Endodermal cell (in vitro differentiated cells): ENCODE data around the gene SPPL2B. TPM values are rescaled to one million over a fixed set of nuclear protein-coding genes. Genes with fewer than 3 reads are reported as not detected.

Experiments
- DNase-seq: peaks from one replicate; pipeline ENCODE4 v3.0.0-alpha.2; 2017
- H3K27ac ChIP-seq: 2 replicates; pipeline ENCODE4 v1.5.1; 2013; ENCODE audit warnings: mild to moderate bottlenecking, low read depth, low read length, moderate library complexity
- H3K27me3 ChIP-seq: 2 replicates; pipeline ENCODE4 v1.6.1; 2013; ENCODE audit warnings: mild to moderate bottlenecking, low read length, moderate library complexity; ENCODE audit not compliant: insufficient read depth, control insufficient read depth, poor library complexity, severe bottlenecking
- H3K36me3 ChIP-seq: 2 replicates; pipeline ENCODE4 v1.7.0; 2013; ENCODE audit warnings: mild to moderate bottlenecking, low read length, moderate library complexity; ENCODE audit not compliant: control insufficient read depth, insufficient read depth
- H3K4me1 ChIP-seq: one replicate; pipeline ENCODE4 v1.7.0; 2013; ENCODE audit warnings: low read length; ENCODE audit not compliant: control insufficient read depth, insufficient read depth
- H3K4me3 ChIP-seq: 2 replicates; pipeline ENCODE4 v1.5.1; 2013; ENCODE audit warnings: mild to moderate bottlenecking, low read length, moderate library complexity
- H3K9ac ChIP-seq: 2 replicates; pipeline ENCODE4 v1.6.1; 2013; ENCODE audit warnings: mild to moderate bottlenecking, low read length, moderate library complexity; ENCODE audit not compliant: poor library complexity, severe bottlenecking; ENCODE audit errors: extremely low read depth
- H3K9me3 ChIP-seq: 2 replicates; pipeline ENCODE4 v1.6.1; 2013; ENCODE audit warnings: mild to moderate bottlenecking, low read length, moderate library complexity; ENCODE audit not compliant: control insufficient read depth
- H3K27ac Mint-ChIP-seq: 2 replicates; pipeline ENCODE4 v1.8.0; 2020; ENCODE audit warnings: mixed read lengths
- H3K27me3 Mint-ChIP-seq: 2 replicates; pipeline ENCODE4 v1.8.0; 2021; ENCODE audit warnings: mild to moderate bottlenecking, mixed read lengths; ENCODE audit not compliant: insufficient read depth
- H3K36me3 Mint-ChIP-seq: 2 replicates; pipeline ENCODE4 v1.8.0; 2020; ENCODE audit warnings: low read depth, mixed read lengths
- H3K4me1 Mint-ChIP-seq: 2 replicates; pipeline ENCODE4 v1.8.0; 2020; ENCODE audit warnings: mixed read lengths
- H3K4me3 Mint-ChIP-seq: 2 replicates; pipeline ENCODE4 v1.8.0; 2020; ENCODE audit warnings: mild to moderate bottlenecking, moderate library complexity, mixed read lengths
- H3K9me3 Mint-ChIP-seq: 2 replicates; pipeline ENCODE4 v1.8.0; 2020; ENCODE audit warnings: mild to moderate bottlenecking, mixed read lengths
- WGBS, 2 experiments: methylation state at CpG; one replicate each; pipeline versions ENCODE4 v1.1.5 to v1.1.7; 2013; ENCODE audit warnings: missing lambda C conversion rate in 2 of 2, mixed read lengths in 1 of 2; ENCODE audit not compliant: insufficient coverage in 1 of 2, insufficient read length in 1 of 2; 5-methylcytosine and 5-hydroxymethylcytosine counted together
- total RNA-seq, 2 donors: library from RNA; stranded (reverse); fragmentation: NEBNext Ultra II Directional in 1 of 2; extraction: Animal tissue kit (Norgen Biotek cat#: 25700) in 1 of 2; gene quantifications; 2 replicates in 1 of 2; 3 replicates in 1 of 2; pipeline ENCODE4 v1.2.1, GENCODE V29; 2021
- TF ChIP-seq, protein P1 (sequence below): fragments of 200-600 bp; sonication (generic); conservative IDR thresholded peaks from 2 replicates; pipeline ENCODE4 v1.5.0; 2021; ENCODE audit warnings: antibody characterized with exemption, mild to moderate bottlenecking

Gene SPPL2B
- total RNA-seq, 2 donors from 2014 or later = 115 to 118 TPM

DNA sequence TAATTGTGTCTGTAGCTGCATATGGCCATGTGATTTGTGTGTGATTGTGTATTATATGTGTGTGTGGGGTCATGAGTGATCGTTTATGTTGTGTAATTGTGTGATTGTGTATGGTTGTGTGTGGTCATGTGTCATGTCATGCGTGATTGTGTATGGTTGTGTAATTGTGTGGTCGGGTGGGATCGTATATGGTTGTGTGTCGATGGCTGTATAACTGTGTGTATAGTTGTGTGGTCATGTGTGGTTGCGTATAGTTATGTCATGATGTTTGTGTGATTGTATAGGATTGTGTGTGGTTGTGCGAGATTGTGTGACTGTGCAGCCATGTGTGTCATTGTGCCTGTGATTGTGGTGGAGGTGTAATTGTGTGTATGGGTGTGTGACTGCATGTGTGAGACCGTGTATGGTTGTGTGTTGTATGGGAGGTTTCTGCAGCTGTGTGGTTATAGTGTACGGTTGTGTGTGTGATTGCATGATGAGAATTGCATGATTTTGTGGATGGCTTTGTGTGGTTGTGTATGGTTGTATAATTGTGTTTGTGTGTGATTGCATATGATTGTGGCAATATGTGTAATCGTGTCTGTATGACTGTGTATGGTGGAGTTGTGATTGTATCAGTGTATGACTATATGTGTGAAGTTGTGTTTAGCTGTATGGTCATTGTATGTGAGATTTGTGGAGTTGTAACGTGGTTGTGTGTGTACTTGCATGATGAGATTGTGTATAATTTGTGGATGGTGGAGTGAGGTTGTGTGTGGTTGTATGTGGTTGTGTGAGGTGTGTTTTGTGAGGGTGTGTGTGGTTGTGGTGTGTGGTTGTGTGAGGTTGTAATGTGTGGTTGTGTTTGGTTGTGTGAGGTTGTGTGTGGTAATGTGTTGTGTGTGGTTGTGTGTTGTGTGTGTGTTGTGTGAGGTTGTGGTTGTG, 33.8 kb downstream of the SPPL2B start:
- Mint-ChIP-seq H3K27ac (no peak overlapping the region), H3K27me3 (peaks cover 15% of the 10 kb centered on the region), H3K4me3 (no peak overlapping the region), H3K9me3 (no peaks in the 10 kb centered on the region), H3K36me3 (no peaks in the 10 kb centered on the region), H3K4me1 (no peaks in the 10 kb centered on the region)
- TF ChIP-seq, protein P1, sequence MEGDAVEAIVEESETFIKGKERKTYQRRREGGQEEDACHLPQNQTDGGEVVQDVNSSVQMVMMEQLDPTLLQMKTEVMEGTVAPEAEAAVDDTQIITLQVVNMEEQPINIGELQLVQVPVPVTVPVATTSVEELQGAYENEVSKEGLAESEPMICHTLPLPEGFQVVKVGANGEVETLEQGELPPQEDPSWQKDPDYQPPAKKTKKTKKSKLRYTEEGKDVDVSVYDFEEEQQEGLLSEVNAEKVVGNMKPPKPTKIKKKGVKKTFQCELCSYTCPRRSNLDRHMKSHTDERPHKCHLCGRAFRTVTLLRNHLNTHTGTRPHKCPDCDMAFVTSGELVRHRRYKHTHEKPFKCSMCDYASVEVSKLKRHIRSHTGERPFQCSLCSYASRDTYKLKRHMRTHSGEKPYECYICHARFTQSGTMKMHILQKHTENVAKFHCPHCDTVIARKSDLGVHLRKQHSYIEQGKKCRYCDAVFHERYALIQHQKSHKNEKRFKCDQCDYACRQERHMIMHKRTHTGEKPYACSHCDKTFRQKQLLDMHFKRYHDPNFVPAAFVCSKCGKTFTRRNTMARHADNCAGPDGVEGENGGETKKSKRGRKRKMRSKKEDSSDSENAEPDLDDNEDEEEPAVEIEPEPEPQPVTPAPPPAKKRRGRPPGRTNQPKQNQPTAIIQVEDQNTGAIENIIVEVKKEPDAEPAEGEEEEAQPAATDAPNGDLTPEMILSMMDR = no peak
- no peaks in the 10 kb centered on the region for H3K36me3 ChIP-seq
- H3K9me3 ChIP-seq = no peaks in the 10 kb centered on the region
- no peak overlapping the region for H3K27ac ChIP-seq
- no peaks in the 10 kb centered on the region for H3K4me1 ChIP-seq
- WGBS, 2 experiments = 93 to 99% methylated on average over 10 to 11 of the region's 11 CpGs
- no peak overlapping the region for H3K4me3 ChIP-seq
- no peak for DNase-seq
- peaks cover 24% of the 10 kb centered on the region for H3K27me3 ChIP-seq
- H3K9ac ChIP-seq = no peak overlapping the region

DNA sequence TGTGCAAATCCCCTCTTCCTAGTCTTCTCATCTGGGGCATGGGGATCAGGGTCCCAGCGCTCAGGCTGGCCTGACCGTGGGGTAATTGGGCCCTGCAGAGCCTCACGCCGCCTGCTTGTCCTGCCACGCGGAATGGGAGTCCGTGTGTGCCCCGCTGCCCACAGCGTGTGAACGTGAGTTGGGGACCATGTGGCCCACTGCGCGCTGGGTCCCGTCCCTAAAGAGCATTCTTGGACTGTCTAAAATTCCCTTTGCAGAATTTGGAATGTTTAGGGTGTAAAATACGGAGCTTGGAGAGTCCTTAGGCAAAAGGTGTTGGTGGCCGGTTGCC, 34.5 kb downstream of the SPPL2B start:
- TF ChIP-seq, protein P1 = no peak
- Mint-ChIP-seq H3K27ac (no peak overlapping the region), H3K36me3 (no peaks in the 10 kb centered on the region), H3K27me3 (peaks cover 15% of the 10 kb centered on the region), H3K4me3 (no peak overlapping the region), H3K9me3 (no peaks in the 10 kb centered on the region), H3K4me1 (no peaks in the 10 kb centered on the region)
- H3K4me3 ChIP-seq = no peak overlapping the region
- 88 to 95% methylated on average over 14 to 15 of the region's 15 CpGs for WGBS, 2 experiments
- DNase-seq = no peak
- H3K36me3 ChIP-seq = no peaks in the 10 kb centered on the region
- H3K27me3 ChIP-seq = peaks cover 23% of the 10 kb centered on the region
- H3K27ac ChIP-seq = no peak overlapping the region
- H3K9ac ChIP-seq = no peak overlapping the region
- H3K4me1 ChIP-seq = no peaks in the 10 kb centered on the region
- no peaks in the 10 kb centered on the region for H3K9me3 ChIP-seq

DNA sequence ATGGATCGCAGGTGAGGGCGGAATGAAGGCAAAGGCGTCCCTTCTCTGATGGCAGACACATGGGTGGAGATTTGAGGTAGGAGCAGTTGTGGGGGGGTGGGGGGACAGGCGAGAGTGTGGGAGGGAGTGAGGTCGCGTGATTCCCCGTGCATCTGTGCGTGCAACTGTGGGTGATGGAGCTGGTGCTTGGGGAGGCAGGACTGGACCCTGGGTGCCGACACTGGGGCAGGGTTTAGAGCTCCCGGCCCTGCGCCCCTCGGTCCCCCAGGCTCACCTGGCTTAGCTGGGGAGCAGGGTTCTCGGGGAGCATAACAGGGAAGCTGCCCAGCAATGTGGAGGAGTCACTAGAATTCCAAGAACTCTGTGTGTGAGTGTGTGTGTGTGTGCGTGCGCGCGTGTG, 34.9 kb downstream of the SPPL2B start:
- WGBS, 2 experiments = 86 to 88% methylated on average over 3 to 17 of the region's 17 CpGs
- peaks cover 19% of the 10 kb centered on the region for H3K27me3 ChIP-seq

More for the DNA sequence above, 34.9 kb downstream of the SPPL2B start:
- no peaks in the 10 kb centered on the region for H3K4me1 ChIP-seq
- Mint-ChIP-seq H3K27ac (no peak overlapping the region), H3K9me3 (peaks cover 3% of the 10 kb centered on the region), H3K27me3 (peaks cover 16% of the 10 kb centered on the region), H3K4me1 (no peaks in the 10 kb centered on the region), H3K36me3 (no peaks in the 10 kb centered on the region), H3K4me3 (no peak overlapping the region)
- no peak overlapping the region for H3K27ac ChIP-seq
- TF ChIP-seq, protein P1 = no peak
- no peaks in the 10 kb centered on the region for H3K36me3 ChIP-seq
- no peak for DNase-seq
- no peaks in the 10 kb centered on the region for H3K9me3 ChIP-seq
- no peak overlapping the region for H3K9ac ChIP-seq
- H3K4me3 ChIP-seq = no peak overlapping the region
